Nephron progenitor cell (in vitro differentiated cells): Measurements from ENCODE around the gene NTSR2.

Experiments
- DNase-seq: peaks from one replicate; pipeline ENCODE4 v3.0.0; 2021
- H3K27ac Mint-ChIP-seq: 2 replicates; pipeline ENCODE4 v1.8.0; 2021; ENCODE audit warnings: mild to moderate bottlenecking, moderate library complexity, mixed read lengths
- H3K27me3 Mint-ChIP-seq: 2 replicates; pipeline ENCODE4 v1.8.0; 2021; ENCODE audit warnings: mild to moderate bottlenecking, low read depth, mixed read lengths; ENCODE audit not compliant: poor library complexity
- H3K36me3 Mint-ChIP-seq: 2 replicates; pipeline ENCODE4 v1.8.0; 2021; ENCODE audit warnings: low read depth, mixed read lengths
- H3K4me1 Mint-ChIP-seq: 2 replicates; pipeline ENCODE4 v1.8.0; 2021; ENCODE audit warnings: mixed read lengths
- H3K4me3 Mint-ChIP-seq: 2 replicates; pipeline ENCODE4 v1.8.0; 2021; ENCODE audit warnings: mild to moderate bottlenecking, moderate library complexity, mixed read lengths
- H3K9me3 Mint-ChIP-seq: 2 replicates; pipeline ENCODE4 v1.8.0; 2021; ENCODE audit warnings: mild to moderate bottlenecking, moderate library complexity, mixed read lengths
- CTCF ChIP-seq: fragments of 200-600 bp; sonication (generic); IDR thresholded peaks from 2 replicates; pipeline ENCODE4 v1.5.0; 2021; ENCODE audit warnings: antibody characterized with exemption

NTSR2 gene

GRCh38 chr2:11669454-11670291, at the start of gene NTSR2:
NTSR2 (minus strand) TSS chr2:11670195; CDS start chr2:11670129, 66 bp downstream.
- TF ChIP-seq CTCF, result no peak
- peak; percentile 89 for DNase-seq
- no peak within 1 kb of the TSS for H3K27ac Mint-ChIP-seq
- H3K27me3 Mint-ChIP-seq, result peaks cover 63% of the 10 kb centered on the region
- H3K9me3 Mint-ChIP-seq, result no peaks in the 10 kb centered on the region
- H3K4me1 Mint-ChIP-seq, result peaks cover 5% of the 10 kb centered on the region
- H3K4me3 Mint-ChIP-seq, result no peak within 1 kb of the TSS
- H3K36me3 Mint-ChIP-seq, result no peaks in the 10 kb centered on the region

- Mint-ChIP-seq H3K27me3 (peaks cover 8% of the 10 kb centered on the region), H3K4me1 (peaks cover 53% of the 10 kb centered on the region), H3K4me3 (no peak overlapping the region), H3K36me3 (no peaks in the 10 kb centered on the region), H3K9me3 (no peaks in the 10 kb centered on the region), H3K27ac (no peak overlapping the region)
- no peak for TF ChIP-seq CTCF
- no peak for DNase-seq
Measured at GRCh38 chr2:11719230-11719977, 49.4 kb upstream of the NTSR2 start.

- Mint-ChIP-seq H3K27me3 (peaks cover 8% of the 10 kb centered on the region), H3K4me1 (peaks cover 49% of the 10 kb centered on the region), H3K4me3 (no peak overlapping the region), H3K36me3 (no peaks in the 10 kb centered on the region), H3K9me3 (no peaks in the 10 kb centered on the region), H3K27ac (no peak overlapping the region)
- TF ChIP-seq CTCF, result no peak
- no peak for DNase-seq
Measured at GRCh38 chr2:11718606-11719005, 48.6 kb upstream of the NTSR2 start.

GRCh38 chr2:11717623-11718022, 47.6 kb upstream of the NTSR2 start:
- H3K4me3 Mint-ChIP-seq, result no peak overlapping the region
- DNase-seq, result no peak
- H3K9me3 Mint-ChIP-seq, result no peaks in the 10 kb centered on the region
- peaks cover 42% of the 10 kb centered on the region for H3K4me1 Mint-ChIP-seq
- no peaks in the 10 kb centered on the region for H3K36me3 Mint-ChIP-seq
- H3K27ac Mint-ChIP-seq, result no peak overlapping the region
- no peak for TF ChIP-seq CTCF
- H3K27me3 Mint-ChIP-seq, result peaks cover 8% of the 10 kb centered on the region

- Mint-ChIP-seq H3K4me1 (peaks cover 34% of the 10 kb centered on the region), H3K36me3 (no peaks in the 10 kb centered on the region), H3K27me3 (peaks cover 8% of the 10 kb centered on the region), H3K9me3 (no peaks in the 10 kb centered on the region), H3K27ac (no peak overlapping the region), H3K4me3 (no peak overlapping the region)
- no peak for TF ChIP-seq CTCF
- no peak for DNase-seq
Measured at GRCh38 chr2:11716689-11717321, 46.8 kb upstream of the NTSR2 start.
